HL-60 (cell line): ENCODE data around the gene DENND6B.

Experiments used
- DNase-seq, 2 experiments: peaks; one replicate each; pipeline ENCODE4 v3.0.0-alpha.2; 2010 to 2020; ENCODE audit warnings: low read depth in 1 of 2, low spot score in 1 of 2
- H3K27ac ChIP-seq: fragments of 250-450 bp; sonication (Bioruptor Pico); replicated peaks from 2 replicates; pipeline ENCODE4 v1.5.1; 2020; ENCODE audit warnings: mild to moderate bottlenecking, moderate library complexity
- H3K27me3 ChIP-seq: fragments of 250-450 bp; sonication (Bioruptor Pico); 2 replicates; pipeline ENCODE4 v1.5.1; 2021; ENCODE audit warnings: mild to moderate bottlenecking, moderate library complexity; ENCODE audit not compliant: insufficient read depth, poor library complexity, severe bottlenecking
- H3K4me3 ChIP-seq: replicated peaks from 2 replicates; pipeline ENCODE4 v1.5.1; 2011; ENCODE audit warnings: mild to moderate bottlenecking, control low read depth, low read length; ENCODE audit not compliant: insufficient read depth
- CTCF ChIP-seq: IDR thresholded peaks from one replicate; pipeline ENCODE4 v1.5.1; 2011; ENCODE audit warnings: low read length, control low read depth, inconsistent platforms; ENCODE audit not compliant: insufficient read depth
- GABPA ChIP-seq: IDR thresholded peaks from 2 replicates; pipeline ENCODE4 v1.6.1; 2012; ENCODE audit warnings: low read depth
- POLR2AphosphoS5 ChIP-seq: IDR thresholded peaks from 2 replicates; pipeline ENCODE4 v1.6.1; 2012; ENCODE audit warnings: low read depth
- REST ChIP-seq: IDR thresholded peaks from 2 replicates; pipeline ENCODE4 v1.6.1; 2012; ENCODE audit warnings: low read depth; ENCODE audit not compliant: insufficient replicate concordance
- SPI1 ChIP-seq: IDR thresholded peaks from 2 replicates; pipeline ENCODE4 v1.6.1; 2012; ENCODE audit warnings: low read depth, mild to moderate bottlenecking, borderline replicate concordance

DENND6B gene

GRCh38 chr22:50286701-50287318 is 40.0 kb downstream of the DENND6B start:
- Histone ChIP-seq H3K27ac (no peak overlapping the region), H3K27me3 (no peaks in the 10 kb centered on the region), H3K4me3 (no peak overlapping the region)
- TF ChIP-seq CTCF = no peak
- no peak for TF ChIP-seq SPI1
- no peak for TF ChIP-seq GABPA
- no peak for TF ChIP-seq POLR2AphosphoS5
- TF ChIP-seq REST = no peak
- no peak for DNase-seq

- no peak for DNase-seq
- Histone ChIP-seq H3K27ac (no peak overlapping the region), H3K4me3 (no peak overlapping the region), H3K27me3 (no peaks in the 10 kb centered on the region)
- no peak for TF ChIP-seq CTCF
- TF ChIP-seq GABPA = no peak
- TF ChIP-seq POLR2AphosphoS5 = no peak
Observed at GRCh38 chr22:50286275-50286674, 40.5 kb downstream of the DENND6B start.

GRCh38 chr22:50285568-50286229 is 41.1 kb downstream of the DENND6B start:
- no peak for DNase-seq
- H3K4me3 ChIP-seq = no peak overlapping the region
- no peak overlapping the region for H3K27ac ChIP-seq
- TF ChIP-seq CTCF = no peak
- TF ChIP-seq GABPA = no peak
- TF ChIP-seq REST = no peak
- no peak for TF ChIP-seq POLR2AphosphoS5
- no peaks in the 10 kb centered on the region for H3K27me3 ChIP-seq
